GM12892 (cell line): Measurements from ENCODE around the gene NOVA1.

Source experiments
- POLR2A ChIP-seq: IDR thresholded peaks from 2 replicates; pipeline ENCODE4 v1.6.1; 2011; ENCODE audit warnings: low read depth, low read length, control low read depth
- POLR2AphosphoS5 ChIP-seq: IDR thresholded peaks from 2 replicates; pipeline ENCODE4 v1.6.1; 2011; ENCODE audit warnings: low read depth, low read length, control low read depth

- TF ChIP-seq POLR2A, result no peak
- no peak for TF ChIP-seq POLR2AphosphoS5
These were observed 183.7 kb downstream of the NOVA1 start for GRCh38 chr14:26414103-26414502.
